OCI-LY7 (cell line): Measurements from ENCODE around the gene ACTA2.

Experiments
- CTCF ChIP-seq: fragments of 200-600 bp; sonication (generic); conservative IDR thresholded peaks from 2 replicates; pipeline ENCODE4 v1.5.1; 2014; ENCODE audit warnings: mild to moderate bottlenecking, antibody characterized with exemption, low read length, moderate library complexity, mixed read lengths
- EZH2phosphoT487 ChIP-seq: fragments of 200-600 bp; sonication (generic); IDR thresholded peaks from 2 replicates; pipeline ENCODE4 v1.6.1; 2018; ENCODE audit warnings: low read depth, borderline replicate concordance, mild to moderate bottlenecking, mixed run types, antibody characterized with exemption, low read length, moderate library complexity, mixed read lengths

GRCh38 chr10:88938039-88938438 lies 14.5 kb downstream of the ACTA2 start:
- TF ChIP-seq CTCF (no peak), EZH2phosphoT487 (no peak)
